ENCODE data around the gene FLYWCH1. TPM values are rescaled to one million over a fixed set of nuclear protein-coding genes. Genes with fewer than 3 reads are reported as not detected.

Gene FLYWCH1
- total and polyA plus RNA-seq, 4 donors, result 3.9 to 12.2 (median 7.8) TPM

GRCh38 chr16:2933136-2933535 is 21.4 kb downstream of the FLYWCH1 start:
- H3K36me3 ChIP-seq (ENCODE audit: control insufficient read depth in 4 of 4, insufficient read depth in 3 of 4, low read depth in 1 of 4, low read length in 3 of 4), result peaks cover 2 to 43% (median 17%) of the 10 kb centered on the region in 4 donors

GRCh38 chr16:2933701-2934100 is 22.0 kb downstream of the FLYWCH1 start:
- H3K4me3 ChIP-seq (ENCODE audit: low read depth in 1 of 3, low read length in 3 of 3), result no peak overlapping the region
- no peaks in the 10 kb centered on the region for H3K27me3 ChIP-seq (ENCODE audit: control insufficient read depth in 4 of 4, insufficient read depth in 4 of 4, low read length in 3 of 4)
- 92% methylated on average over 22 of the region's 22 CpGs for WGBS
- H3K36me3 ChIP-seq (ENCODE audit: control insufficient read depth in 4 of 4, insufficient read depth in 3 of 4, low read depth in 1 of 4, low read length in 3 of 4), result peaks cover 2 to 45% (median 17%) of the 10 kb centered on the region in 4 donors
- no peak overlapping the region for H3K27ac ChIP-seq (ENCODE audit: low read depth in 1 of 2, low read length in 2 of 2)
- no peaks in the 10 kb centered on the region for H3K4me1 ChIP-seq (ENCODE audit: control insufficient read depth in 4 of 4, insufficient read depth in 4 of 4, low read length in 3 of 4)
- TF ChIP-seq JUND (IDR thresholded peaks at IDR 0.05), result no peak
- no peak for TF ChIP-seq CTCF (IDR thresholded peaks at IDR 0.05; ENCODE audit: low read depth, low read length, missing input control)
- TF ChIP-seq, protein P1, sequence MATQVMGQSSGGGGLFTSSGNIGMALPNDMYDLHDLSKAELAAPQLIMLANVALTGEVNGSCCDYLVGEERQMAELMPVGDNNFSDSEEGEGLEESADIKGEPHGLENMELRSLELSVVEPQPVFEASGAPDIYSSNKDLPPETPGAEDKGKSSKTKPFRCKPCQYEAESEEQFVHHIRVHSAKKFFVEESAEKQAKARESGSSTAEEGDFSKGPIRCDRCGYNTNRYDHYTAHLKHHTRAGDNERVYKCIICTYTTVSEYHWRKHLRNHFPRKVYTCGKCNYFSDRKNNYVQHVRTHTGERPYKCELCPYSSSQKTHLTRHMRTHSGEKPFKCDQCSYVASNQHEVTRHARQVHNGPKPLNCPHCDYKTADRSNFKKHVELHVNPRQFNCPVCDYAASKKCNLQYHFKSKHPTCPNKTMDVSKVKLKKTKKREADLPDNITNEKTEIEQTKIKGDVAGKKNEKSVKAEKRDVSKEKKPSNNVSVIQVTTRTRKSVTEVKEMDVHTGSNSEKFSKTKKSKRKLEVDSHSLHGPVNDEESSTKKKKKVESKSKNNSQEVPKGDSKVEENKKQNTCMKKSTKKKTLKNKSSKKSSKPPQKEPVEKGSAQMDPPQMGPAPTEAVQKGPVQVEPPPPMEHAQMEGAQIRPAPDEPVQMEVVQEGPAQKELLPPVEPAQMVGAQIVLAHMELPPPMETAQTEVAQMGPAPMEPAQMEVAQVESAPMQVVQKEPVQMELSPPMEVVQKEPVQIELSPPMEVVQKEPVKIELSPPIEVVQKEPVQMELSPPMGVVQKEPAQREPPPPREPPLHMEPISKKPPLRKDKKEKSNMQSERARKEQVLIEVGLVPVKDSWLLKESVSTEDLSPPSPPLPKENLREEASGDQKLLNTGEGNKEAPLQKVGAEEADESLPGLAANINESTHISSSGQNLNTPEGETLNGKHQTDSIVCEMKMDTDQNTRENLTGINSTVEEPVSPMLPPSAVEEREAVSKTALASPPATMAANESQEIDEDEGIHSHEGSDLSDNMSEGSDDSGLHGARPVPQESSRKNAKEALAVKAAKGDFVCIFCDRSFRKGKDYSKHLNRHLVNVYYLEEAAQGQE (IDR thresholded peaks at IDR 0.05), result no peak
- TF ChIP-seq, protein P2, sequence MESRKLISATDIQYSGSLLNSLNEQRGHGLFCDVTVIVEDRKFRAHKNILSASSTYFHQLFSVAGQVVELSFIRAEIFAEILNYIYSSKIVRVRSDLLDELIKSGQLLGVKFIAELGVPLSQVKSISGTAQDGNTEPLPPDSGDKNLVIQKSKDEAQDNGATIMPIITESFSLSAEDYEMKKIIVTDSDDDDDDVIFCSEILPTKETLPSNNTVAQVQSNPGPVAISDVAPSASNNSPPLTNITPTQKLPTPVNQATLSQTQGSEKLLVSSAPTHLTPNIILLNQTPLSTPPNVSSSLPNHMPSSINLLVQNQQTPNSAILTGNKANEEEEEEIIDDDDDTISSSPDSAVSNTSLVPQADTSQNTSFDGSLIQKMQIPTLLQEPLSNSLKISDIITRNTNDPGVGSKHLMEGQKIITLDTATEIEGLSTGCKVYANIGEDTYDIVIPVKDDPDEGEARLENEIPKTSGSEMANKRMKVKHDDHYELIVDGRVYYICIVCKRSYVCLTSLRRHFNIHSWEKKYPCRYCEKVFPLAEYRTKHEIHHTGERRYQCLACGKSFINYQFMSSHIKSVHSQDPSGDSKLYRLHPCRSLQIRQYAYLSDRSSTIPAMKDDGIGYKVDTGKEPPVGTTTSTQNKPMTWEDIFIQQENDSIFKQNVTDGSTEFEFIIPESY (IDR thresholded peaks at IDR 0.05), result no peak
- no peak for TF ChIP-seq GABPA (IDR thresholded peaks at IDR 0.05 in 1 of 2, conservative IDR thresholded peaks at IDR 0.05 in 1 of 2)
- no peak for TF ChIP-seq TAF1 (conservative IDR thresholded peaks at IDR 0.05)
- no peak for TF ChIP-seq HNF4G (IDR thresholded peaks at IDR 0.05)
- TF ChIP-seq HNF4A (conservative IDR thresholded peaks at IDR 0.05), result no peak
- no peak for TF ChIP-seq RXRA (IDR thresholded peaks at IDR 0.05)
- no peak for TF ChIP-seq EGR1 (IDR thresholded peaks at IDR 0.05; ENCODE audit: low read depth in 2 of 2)
- TF ChIP-seq YY1 (IDR thresholded peaks at IDR 0.05), result no peak
- TF ChIP-seq, protein P3, sequence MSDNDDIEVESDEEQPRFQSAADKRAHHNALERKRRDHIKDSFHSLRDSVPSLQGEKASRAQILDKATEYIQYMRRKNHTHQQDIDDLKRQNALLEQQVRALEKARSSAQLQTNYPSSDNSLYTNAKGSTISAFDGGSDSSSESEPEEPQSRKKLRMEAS (IDR thresholded peaks at IDR 0.05), result no peak
- no peak overlapping the region for H3K9ac ChIP-seq (ENCODE audit: low read depth in 1 of 2, low read length in 2 of 2)
- no peak for DNase-seq (ENCODE audit: low spot score)
- H3K9me3 ChIP-seq (ENCODE audit: control insufficient read depth in 4 of 4, low read length in 3 of 4), result no peaks in the 10 kb centered on the region

More at GRCh38 chr16:2933136-2933535, 21.4 kb downstream of the FLYWCH1 start:
- no peaks in the 10 kb centered on the region for H3K27me3 ChIP-seq (ENCODE audit: control insufficient read depth in 4 of 4, insufficient read depth in 4 of 4, low read length in 3 of 4)
- TF ChIP-seq RAD21 (IDR thresholded peaks at IDR 0.05), result no peak
- TF ChIP-seq NR2F2 (IDR thresholded peaks at IDR 0.05), result no peak
- no peak for TF ChIP-seq JUND (IDR thresholded peaks at IDR 0.05)
- TF ChIP-seq FOXA2 (IDR thresholded peaks at IDR 0.05), result no peak
- TF ChIP-seq CTCF (IDR thresholded peaks at IDR 0.05; ENCODE audit: low read depth, low read length, missing input control), result no peak
- no peak for TF ChIP-seq HNF4A (conservative IDR thresholded peaks at IDR 0.05)
- no peak for TF ChIP-seq FOXA1 (IDR thresholded peaks at IDR 0.05)
- no peak for TF ChIP-seq GABPA (IDR thresholded peaks at IDR 0.05 in 1 of 2, conservative IDR thresholded peaks at IDR 0.05 in 1 of 2)
- no peak for TF ChIP-seq SP1 (IDR thresholded peaks at IDR 0.05)
- TF ChIP-seq, protein P3 (IDR thresholded peaks at IDR 0.05), result no peak
- TF ChIP-seq EGR1 (IDR thresholded peaks at IDR 0.05; ENCODE audit: low read depth in 2 of 2), result no peak
- TF ChIP-seq HNF4G (IDR thresholded peaks at IDR 0.05), result no peak
- TF ChIP-seq TAF1 (conservative IDR thresholded peaks at IDR 0.05), result no peak
- H3K9me3 ChIP-seq (ENCODE audit: control insufficient read depth in 4 of 4, low read length in 3 of 4), result no peaks in the 10 kb centered on the region
- WGBS, result 96% methylated on average over 30 of the region's 30 CpGs
- H3K9ac ChIP-seq (ENCODE audit: low read depth in 1 of 2, low read length in 2 of 2), result no peak overlapping the region
- H3K27ac ChIP-seq (ENCODE audit: low read depth in 1 of 2, low read length in 2 of 2), result no peak overlapping the region
- H3K4me1 ChIP-seq (ENCODE audit: control insufficient read depth in 4 of 4, insufficient read depth in 4 of 4, low read length in 3 of 4), result no peaks in the 10 kb centered on the region
- DNase-seq (ENCODE audit: low spot score), result no peak
- H3K4me3 ChIP-seq (ENCODE audit: low read depth in 1 of 3, low read length in 3 of 3), result no peak overlapping the region

Data from liver (tissue), 9 donors.